Activated CD4-positive, alpha-beta T cell treated with anti-CD3 and anti-CD28 coated beads, Interleukin-10, Interleukin-2, amounts not matched to agents 100 ng/mL and 50 ng/mL, durations not matched to agents 16 hours and 8 hours (primary cell): ENCODE results near the gene ARID1B.

Experiments used
- DNase-seq: peaks from one replicate; pipeline ENCODE4 v3.0.0-alpha.2; 2020

The ARID1B gene

GRCh38 chr6:156776840-156777576, at the start of gene ARID1B:
TSS of gene ARID1B (plus strand) at chr6:156777378. CDS start at chr6:156777681, 303 bp downstream.
- DNase-seq, result peak; percentile 78

DNA sequence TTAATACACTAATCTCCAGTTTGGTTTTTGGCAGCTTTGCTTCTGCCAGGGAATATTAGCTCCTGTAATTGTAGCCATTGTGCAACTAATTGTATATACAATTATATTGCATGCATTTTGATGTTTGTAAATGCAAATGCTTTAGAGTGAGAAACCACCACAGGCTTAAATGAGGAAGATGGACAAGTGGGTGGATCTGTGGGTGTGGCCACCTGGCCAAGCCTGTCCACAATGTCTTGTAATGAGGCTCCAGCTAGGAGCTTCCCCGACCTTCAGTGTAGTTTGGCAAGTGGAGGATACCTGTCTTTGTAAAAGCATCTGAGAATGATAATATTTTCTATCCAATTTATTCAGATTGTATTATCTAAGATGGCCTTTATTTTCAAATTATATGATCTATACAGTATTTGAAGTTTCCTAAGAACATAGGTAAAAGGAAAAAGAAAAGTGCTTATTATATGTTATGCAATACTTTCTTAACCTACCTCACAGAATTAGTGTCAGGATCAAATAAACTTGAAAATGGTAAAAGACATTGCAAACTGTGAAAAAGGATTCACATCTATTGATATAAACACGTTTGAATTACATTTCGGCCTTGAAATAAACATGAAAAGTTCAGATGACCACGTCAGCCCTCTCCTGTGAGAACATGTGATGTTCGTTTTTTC, 49.3 kb upstream of the ARID1B start:
- no peak for DNase-seq

GRCh38 chr6:156729248-156729647, 47.9 kb upstream of the ARID1B start:
- peak; percentile 8 for DNase-seq

GRCh38 chr6:156731396-156731795, 45.8 kb upstream of the ARID1B start:
- no peak for DNase-seq

DNA sequence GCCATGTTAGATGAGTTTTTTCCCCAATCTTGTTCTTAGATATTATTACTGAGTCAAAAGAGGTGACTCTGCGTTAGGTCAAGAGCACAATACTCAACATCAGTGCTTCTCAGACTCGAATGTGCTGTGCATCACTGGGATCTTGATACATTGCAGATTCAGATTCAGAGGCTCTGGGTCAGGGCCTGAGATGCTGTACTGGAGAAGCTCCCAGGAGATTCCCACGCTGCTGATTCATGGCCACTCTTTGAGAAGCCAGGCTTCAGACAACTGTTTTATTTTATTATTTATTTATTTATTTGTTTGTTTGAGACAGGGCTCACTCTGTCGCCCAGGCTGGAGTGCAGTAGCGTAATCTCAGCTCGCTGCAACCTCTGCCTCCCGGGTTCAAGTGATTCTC, 41.4 kb upstream of the ARID1B start:
- no peak for DNase-seq

DNA sequence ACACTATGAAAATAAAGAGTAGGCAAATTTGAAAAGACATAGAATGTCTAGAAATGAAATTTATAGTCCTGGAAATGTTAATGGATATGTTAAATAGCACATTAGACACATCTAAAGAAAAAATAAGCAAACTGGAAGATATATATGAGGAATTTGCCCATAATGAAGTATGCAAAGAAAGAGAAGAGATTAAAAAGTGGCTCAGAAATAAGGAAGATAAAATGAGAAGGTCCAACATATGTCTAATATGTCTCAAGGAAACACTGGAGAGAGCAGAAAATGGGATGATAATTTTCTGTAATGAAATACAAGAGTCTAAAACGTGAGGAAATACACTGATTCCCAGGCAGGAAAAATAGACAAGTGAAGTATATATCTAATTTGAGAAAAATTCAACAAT, 36.6 kb upstream of the ARID1B start:
- no peak for DNase-seq

GRCh38 chr6:156741287-156742073, 35.7 kb upstream of the ARID1B start:
- no peak for DNase-seq

- DNase-seq, result no peak
Observed at GRCh38 chr6:156747715-156748114, 29.5 kb upstream of the ARID1B start.

- DNase-seq, result no peak
Observed at GRCh38 chr6:156748504-156748903, 28.7 kb upstream of the ARID1B start.

DNA sequence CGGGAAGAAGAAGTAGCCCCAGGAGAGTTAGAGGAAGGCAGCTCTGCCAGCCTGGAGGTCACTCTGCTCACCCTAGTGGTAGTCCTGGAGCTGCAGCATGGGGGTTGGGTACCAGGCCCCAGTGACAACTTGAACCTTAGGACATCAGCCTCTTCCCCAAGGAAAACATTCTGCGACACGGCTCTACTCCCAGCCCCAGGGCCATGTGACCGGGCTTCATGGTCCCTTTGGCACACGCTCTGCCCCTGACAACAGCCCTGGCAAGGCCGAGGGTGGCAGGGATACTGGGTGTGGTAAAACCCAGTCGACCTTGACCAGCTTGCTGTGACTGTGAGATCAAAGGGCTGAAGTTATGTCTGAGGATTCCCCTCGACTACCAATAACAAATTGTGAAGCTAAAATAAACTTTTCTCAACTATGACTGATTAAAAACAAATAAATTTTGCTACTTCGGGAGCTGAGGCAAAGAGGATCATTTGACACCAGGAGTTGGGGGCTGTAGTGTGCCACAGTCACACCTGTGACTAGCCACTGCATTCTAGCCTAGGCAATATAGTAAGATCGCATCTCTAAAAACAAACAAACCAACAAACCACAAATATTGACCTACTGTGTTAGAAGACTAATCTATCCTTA, 24.4 kb upstream of the ARID1B start:
- no peak for DNase-seq

DNA sequence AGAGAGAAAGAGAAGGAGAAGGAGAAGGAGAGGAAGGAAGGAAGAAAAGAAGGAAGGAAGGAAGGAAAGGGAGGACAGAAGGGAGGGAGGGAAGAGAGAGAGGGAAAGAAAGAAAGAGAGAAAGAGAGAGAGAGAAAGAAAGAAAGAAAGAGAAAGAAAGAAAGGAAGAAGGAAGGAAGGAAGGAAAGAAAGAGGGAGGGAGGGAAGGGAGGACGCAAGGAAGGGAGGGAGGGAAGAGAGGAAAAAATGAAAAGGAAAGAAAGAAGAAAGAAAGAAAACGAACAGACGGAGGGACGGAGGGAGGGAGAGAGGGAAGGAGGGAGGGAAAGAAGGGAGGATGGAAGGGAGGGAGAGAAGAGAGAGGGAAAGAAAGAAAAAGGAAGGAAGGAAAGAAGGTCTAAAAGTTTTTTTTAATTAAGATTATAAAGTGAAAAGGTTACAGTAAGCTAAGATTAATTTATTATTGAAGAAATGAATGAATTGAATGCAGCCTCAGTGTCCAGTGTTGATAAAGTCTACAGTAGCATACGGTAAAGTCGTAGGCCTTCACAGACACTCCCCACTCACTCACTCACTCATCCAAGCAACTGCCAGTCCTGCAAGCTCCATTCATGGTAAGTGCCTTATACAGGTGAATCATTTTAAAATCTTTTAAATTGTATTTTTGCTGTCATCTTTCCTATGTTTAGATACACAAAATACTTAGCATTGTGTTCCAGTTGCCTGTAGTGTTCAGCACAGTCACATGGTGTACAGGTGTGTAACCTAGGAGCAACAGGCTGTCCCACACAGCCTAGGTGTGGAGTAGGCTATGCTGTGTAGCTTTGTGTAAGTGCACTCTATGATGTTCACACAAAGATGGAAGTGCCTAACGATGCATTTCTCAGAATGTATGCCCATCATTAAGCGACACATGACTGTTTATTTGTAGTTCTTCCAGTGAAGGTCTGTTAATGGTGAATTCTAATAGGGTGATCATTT, 20.3 kb upstream of the ARID1B start:
- DNase-seq, result no peak

DNA sequence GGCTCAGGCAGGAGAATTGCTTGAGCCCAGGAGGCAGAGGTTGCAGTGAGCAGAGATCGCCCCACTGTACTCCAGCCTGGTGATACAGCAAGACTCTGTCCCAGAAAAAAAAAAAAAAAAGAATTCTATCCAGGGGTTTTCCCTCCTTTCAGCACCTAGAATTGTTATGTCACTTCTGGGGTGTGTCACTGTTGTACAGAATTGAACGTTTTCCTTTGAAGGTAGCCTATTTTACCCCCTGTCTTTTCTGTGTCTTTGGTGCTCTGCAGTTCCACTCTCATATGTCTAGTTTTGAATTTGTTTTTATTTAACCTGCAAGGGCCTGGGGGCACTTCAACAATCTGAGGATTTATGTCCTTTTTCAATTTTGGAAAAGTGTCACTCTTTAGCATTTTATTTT, 19.3 kb upstream of the ARID1B start:
- DNase-seq, result no peak

DNA sequence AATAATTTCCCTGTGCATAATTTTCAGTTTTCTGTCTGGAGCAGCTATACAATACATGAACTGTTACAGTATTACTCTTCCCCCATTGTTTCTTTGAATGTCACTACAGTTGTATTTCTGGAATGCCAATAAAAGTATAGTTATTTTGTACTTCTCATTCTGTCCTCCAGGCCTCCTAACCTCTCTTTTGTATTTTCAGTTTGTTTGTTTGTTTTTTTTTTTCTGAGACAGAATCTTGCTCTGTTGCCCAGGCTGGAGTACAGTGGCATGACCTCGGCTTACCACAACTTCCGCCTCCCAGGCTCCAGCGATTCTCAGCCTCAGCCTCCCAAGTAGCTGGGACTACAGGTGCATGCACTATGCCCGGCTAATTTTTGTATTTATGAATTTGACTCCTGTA, 16.8 kb upstream of the ARID1B start:
- no peak for DNase-seq

GRCh38 chr6:156762547-156762946, 14.6 kb upstream of the ARID1B start:
- no peak for DNase-seq

GRCh38 chr6:156765117-156765516, 12.1 kb upstream of the ARID1B start:
- no peak for DNase-seq

- no peak for DNase-seq
Observed at GRCh38 chr6:156767603-156768467, 9.3 kb upstream of the ARID1B start.

- no peak for DNase-seq
Observed at GRCh38 chr6:156771047-156771446, 6.1 kb upstream of the ARID1B start.

DNA sequence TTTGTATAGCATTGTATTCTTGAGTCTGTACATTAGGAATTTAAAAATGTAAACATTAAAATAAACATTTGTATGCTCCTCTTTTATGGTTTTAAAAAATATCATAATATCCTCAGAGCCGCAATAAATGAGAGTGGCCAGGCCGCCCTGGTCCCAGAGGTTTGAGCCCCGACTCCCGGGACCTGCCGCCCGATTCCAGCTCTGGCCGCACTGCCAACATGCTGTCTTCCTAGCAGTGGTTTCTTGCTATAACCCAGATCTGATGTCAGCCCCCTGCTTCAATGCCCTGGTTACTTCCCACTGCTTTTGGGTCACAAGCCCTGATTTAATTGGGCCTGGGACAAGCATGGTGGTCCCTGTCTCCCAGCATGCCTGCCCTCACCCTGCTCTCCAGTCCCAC, 5.4 kb upstream of the ARID1B start:
- no peak for DNase-seq

- no peak for DNase-seq
Observed at GRCh38 chr6:156773476-156773875, 3.7 kb upstream of the ARID1B start.

DNA sequence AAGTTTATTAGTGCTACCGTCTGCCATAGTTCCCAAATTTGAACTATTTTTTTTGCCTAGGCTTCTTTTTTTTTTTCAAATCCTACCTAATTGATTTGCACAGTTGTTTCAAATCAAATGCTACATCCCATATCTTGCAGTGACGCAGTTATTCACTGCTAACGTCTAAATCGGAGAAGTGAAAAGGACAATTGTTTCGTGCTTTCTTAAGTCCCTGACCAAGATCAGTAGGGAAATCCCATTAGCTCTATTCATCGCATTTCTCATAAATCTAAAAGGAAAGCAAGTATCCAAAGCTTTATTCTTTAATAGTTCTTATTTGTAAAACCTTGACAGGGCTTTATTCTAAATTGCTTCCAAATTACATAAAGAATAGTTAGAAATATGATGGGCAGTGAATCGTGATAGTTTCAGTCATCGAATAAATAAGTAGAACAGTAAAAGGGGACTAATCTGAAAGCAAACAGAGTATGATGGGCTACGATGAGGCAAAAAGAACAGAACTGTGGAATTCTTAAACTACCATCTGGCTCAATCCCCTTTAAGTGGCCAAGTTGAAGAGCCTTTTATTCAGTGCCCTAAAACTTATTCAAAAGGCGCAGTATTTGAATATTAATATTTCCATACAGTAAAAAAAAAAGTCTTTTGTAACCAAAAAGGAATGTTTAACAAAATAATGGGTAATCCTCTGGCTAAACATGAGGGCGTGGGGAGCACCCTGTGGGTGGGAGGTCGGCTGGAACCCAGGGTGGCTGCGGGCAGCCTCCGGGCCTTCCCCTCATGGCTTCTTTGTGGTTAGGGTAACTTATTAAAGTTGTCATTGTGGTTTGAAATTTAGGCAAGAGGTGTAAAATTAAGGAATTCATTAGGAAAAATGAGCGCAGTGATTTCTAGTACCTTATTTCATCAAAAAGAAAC, 3.0 kb upstream of the ARID1B start:
- no peak for DNase-seq
